ENCODE results near the gene TCN2.

DNA sequence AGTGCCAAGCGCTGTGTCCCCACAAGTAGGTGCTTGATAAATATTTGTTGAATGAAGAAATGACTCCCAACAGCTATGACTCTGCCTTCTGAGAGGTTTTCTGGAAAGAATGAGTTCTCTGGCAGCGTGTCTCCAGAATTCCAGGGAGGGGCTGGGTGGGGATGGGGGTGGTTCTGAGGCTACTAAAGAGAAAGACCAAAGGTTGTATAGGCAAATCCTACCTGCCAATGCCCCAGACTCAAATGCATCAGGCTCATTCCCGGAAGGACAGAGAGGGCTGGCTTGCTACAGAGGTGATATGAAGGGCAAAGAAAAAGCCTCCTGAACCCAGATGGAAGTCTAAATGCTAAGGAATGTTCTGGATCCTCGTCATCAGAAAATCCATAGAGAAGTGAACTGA is 58.8 kb downstream of the TCN2 start:
- TF ChIP-seq, protein P1, sequence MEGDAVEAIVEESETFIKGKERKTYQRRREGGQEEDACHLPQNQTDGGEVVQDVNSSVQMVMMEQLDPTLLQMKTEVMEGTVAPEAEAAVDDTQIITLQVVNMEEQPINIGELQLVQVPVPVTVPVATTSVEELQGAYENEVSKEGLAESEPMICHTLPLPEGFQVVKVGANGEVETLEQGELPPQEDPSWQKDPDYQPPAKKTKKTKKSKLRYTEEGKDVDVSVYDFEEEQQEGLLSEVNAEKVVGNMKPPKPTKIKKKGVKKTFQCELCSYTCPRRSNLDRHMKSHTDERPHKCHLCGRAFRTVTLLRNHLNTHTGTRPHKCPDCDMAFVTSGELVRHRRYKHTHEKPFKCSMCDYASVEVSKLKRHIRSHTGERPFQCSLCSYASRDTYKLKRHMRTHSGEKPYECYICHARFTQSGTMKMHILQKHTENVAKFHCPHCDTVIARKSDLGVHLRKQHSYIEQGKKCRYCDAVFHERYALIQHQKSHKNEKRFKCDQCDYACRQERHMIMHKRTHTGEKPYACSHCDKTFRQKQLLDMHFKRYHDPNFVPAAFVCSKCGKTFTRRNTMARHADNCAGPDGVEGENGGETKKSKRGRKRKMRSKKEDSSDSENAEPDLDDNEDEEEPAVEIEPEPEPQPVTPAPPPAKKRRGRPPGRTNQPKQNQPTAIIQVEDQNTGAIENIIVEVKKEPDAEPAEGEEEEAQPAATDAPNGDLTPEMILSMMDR (IDR thresholded peaks at IDR 0.05): no peak
- TF ChIP-seq EP300 (IDR thresholded peaks at IDR 0.05) (no peak), POLR2A (IDR thresholded peaks at IDR 0.05) (no peak), POLR2AphosphoS5 (IDR thresholded peaks at IDR 0.05) (no peak)
